Stomach (tissue), 4 donors: ENCODE results near the gene MIR17HG.

Experiments
- CTCF ChIP-seq, 7 experiments: fragments of 450-650 bp in 4 of 7; fragments of 200-600 bp in 3 of 7; sonication (generic) in 3 of 7; IDR thresholded peaks; one replicate each; pipeline ENCODE4 v1.5.1; 2016 to 2019; ENCODE audit warnings: antibody characterized with exemption in 7 of 7, control low read depth in 2 of 7, mild to moderate bottlenecking in 1 of 7
- EP300 ChIP-seq: sonication (generic); formaldehyde crosslinking; IDR thresholded peaks from one replicate; pipeline ENCODE4 v1.6.1; 2017; ENCODE audit warnings: antibody characterized with exemption
- POLR2A ChIP-seq, 4 donors: fragments of 450-650 bp; IDR thresholded peaks; one replicate each; pipeline ENCODE4 v1.6.1; 2016; ENCODE audit warnings: antibody characterized with exemption in 4 of 4, control low read depth in 2 of 4, mild to moderate bottlenecking in 1 of 4, moderate library complexity in 1 of 4
- POLR2AphosphoS5 ChIP-seq, 3 donors: sonication (generic); formaldehyde crosslinking; IDR thresholded peaks; one replicate each; pipeline ENCODE4 v1.6.1; 2016; ENCODE audit warnings: antibody characterized with exemption in 3 of 3

DNA sequence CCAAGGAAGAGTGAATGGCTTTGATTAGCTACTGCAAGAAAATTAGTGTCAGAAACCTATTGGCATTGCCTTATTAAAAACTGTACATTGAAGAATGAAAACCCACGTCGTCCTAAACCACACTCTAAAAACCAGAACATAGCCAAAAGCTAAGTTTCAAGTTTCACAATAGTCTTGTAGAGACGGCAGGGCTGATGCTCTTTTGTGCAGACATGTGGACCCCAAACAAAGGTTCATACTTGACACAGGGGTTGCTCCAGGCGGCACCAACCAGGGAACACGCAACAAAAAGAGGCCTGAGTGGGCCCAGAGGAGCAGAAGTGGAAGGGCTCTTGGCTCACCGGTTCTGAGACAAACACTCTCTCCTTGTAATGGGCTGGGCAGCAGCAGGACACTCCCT lies 28.6 kb upstream of the MIR17HG start:
- TF ChIP-seq POLR2A (IDR thresholded peaks at IDR 0.05) (no peak), CTCF (IDR thresholded peaks at IDR 0.05) (no peak), POLR2AphosphoS5 (IDR thresholded peaks at IDR 0.05) (no peak), EP300 (no peak)
